GM12875 (cell line): Measurements from ENCODE around the gene ZNF576.
"Not testable (repeated sequence)": the region's sequence is repeated elsewhere in the genome, so short reads cannot be mapped to it uniquely, and the experiment has no call there.

ENCODE experiments used
- H3K4me3 ChIP-seq: one replicate; pipeline ENCODE4 v1.5.1; 2011; ENCODE audit warnings: low read depth, low read length, control low read depth
- CTCF ChIP-seq: IDR thresholded peaks from 2 replicates; pipeline ENCODE4 v1.5.1; 2011; ENCODE audit warnings: low read depth, mild to moderate bottlenecking, control low read depth, inconsistent platforms, low read length, moderate library complexity, borderline replicate concordance; ENCODE audit not compliant: insufficient read depth

The ZNF576 gene

GRCh38 chr19:43631491-43631890, 35.1 kb downstream of the ZNF576 start:
- TF ChIP-seq CTCF, result no peak
- no peak overlapping the region for H3K4me3 ChIP-seq

- no peak overlapping the region for H3K4me3 ChIP-seq
- no peak for TF ChIP-seq CTCF
Observed at GRCh38 chr19:43633520-43633919, 37.1 kb downstream of the ZNF576 start.

GRCh38 chr19:43634068-43634467, 37.7 kb downstream of the ZNF576 start:
- no peak overlapping the region for H3K4me3 ChIP-seq
- no peak for TF ChIP-seq CTCF

GRCh38 chr19:43634506-43634871, 38.1 kb downstream of the ZNF576 start:
- no peak for TF ChIP-seq CTCF
- H3K4me3 ChIP-seq, result no peak overlapping the region

GRCh38 chr19:43634872-43635560, 38.6 kb downstream of the ZNF576 start:
- H3K4me3 ChIP-seq, result no peak overlapping the region
- TF ChIP-seq CTCF, result no peak

- not testable (repeated sequence) for H3K4me3 ChIP-seq
Observed at GRCh38 chr19:43635561-43635940, 39.2 kb downstream of the ZNF576 start.

- TF ChIP-seq CTCF, result no peak
- H3K4me3 ChIP-seq, result no peak overlapping the region
Observed at GRCh38 chr19:43636121-43636683, 39.8 kb downstream of the ZNF576 start.
